ENCODE results near the gene TSPAN9.

Gene TSPAN9

GRCh38 chr12:3152011-3152511 is 74.9 kb downstream of the TSPAN9 start:
- no peaks in the 10 kb centered on the region for H3K4me1 ChIP-seq (ENCODE audit: insufficient read depth, poor library complexity, severe bottlenecking)
- no peak overlapping the region for H3K27ac ChIP-seq (ENCODE audit: poor library complexity, severe bottlenecking)
- no peaks in the 10 kb centered on the region for H3K27me3 ChIP-seq (ENCODE audit: insufficient read depth, poor library complexity, severe bottlenecking)
- no peaks in the 10 kb centered on the region for H3K36me3 ChIP-seq (ENCODE audit: low read depth)
- TF ChIP-seq CTCF (IDR thresholded peaks at IDR 0.05; ENCODE audit: poor library complexity, severe bottlenecking) = no peak
- DNase-seq (ENCODE audit: low spot score) (no peak), ATAC-seq (ENCODE audit: low read depth) (no peak)
- H3K9me3 ChIP-seq (ENCODE audit: severe bottlenecking) = no peaks in the 10 kb centered on the region
- H3K4me3 ChIP-seq (ENCODE audit: severe bottlenecking) = no peak overlapping the region

DNA sequence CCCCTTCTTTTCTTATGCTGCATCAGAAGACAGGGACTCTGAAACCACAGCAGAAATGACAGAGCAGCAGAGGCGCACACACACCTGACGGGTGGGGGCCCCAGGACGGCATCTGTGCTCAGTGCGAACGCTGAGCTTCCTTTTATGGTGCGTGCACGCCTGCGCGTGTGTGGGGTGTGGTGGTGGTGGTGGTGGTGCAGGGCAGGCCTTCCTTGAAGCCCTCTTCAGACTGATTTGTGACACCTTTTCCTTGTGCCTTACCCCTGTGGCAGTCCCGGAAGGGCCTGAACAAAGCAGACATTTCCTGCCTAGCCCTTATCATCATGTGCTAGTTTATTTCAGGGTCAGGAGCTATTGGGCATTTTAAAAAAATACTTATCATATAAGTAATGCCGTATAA is 75.7 kb downstream of the TSPAN9 start:
- Histone ChIP-seq H3K27ac (ENCODE audit: poor library complexity, severe bottlenecking) (no peak overlapping the region), H3K9me3 (ENCODE audit: severe bottlenecking) (no peaks in the 10 kb centered on the region), H3K4me3 (ENCODE audit: severe bottlenecking) (no peak overlapping the region), H3K36me3 (ENCODE audit: low read depth) (no peaks in the 10 kb centered on the region), H3K27me3 (ENCODE audit: insufficient read depth, poor library complexity, severe bottlenecking) (no peaks in the 10 kb centered on the region), H3K4me1 (ENCODE audit: insufficient read depth, poor library complexity, severe bottlenecking) (no peaks in the 10 kb centered on the region)
- ATAC-seq (ENCODE audit: low read depth) = no peak
- DNase-seq (ENCODE audit: low spot score) = no peak
- no peak for TF ChIP-seq CTCF (IDR thresholded peaks at IDR 0.05; ENCODE audit: poor library complexity, severe bottlenecking)

DNA sequence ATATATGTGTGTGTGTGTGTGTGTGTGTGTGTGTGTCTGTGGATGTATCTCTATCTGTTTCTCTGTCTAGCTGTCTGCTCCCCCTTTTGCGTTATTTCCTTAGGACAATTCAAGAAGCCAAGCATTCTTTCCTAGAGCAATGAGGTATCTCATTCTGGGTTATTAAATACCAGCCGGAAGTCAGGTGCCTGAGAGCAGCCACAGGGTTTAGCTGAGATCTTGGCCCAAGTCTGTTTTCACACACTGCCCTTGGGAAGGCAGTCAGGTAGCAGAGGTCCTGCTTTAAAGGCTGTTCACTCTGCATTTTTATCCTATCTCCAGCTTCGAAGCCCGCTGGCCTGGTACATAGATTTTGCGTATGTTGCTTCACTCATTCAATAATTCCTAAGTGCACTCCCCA is 76.8 kb downstream of the TSPAN9 start:
- H3K36me3 ChIP-seq (ENCODE audit: low read depth) = no peaks in the 10 kb centered on the region
- H3K9me3 ChIP-seq (ENCODE audit: severe bottlenecking) = no peaks in the 10 kb centered on the region
- no peak for TF ChIP-seq CTCF (IDR thresholded peaks at IDR 0.05; ENCODE audit: poor library complexity, severe bottlenecking)
- H3K4me1 ChIP-seq (ENCODE audit: insufficient read depth, poor library complexity, severe bottlenecking) = no peaks in the 10 kb centered on the region
- DNase-seq (ENCODE audit: low spot score) (no peak), ATAC-seq (ENCODE audit: low read depth) (no peak)
- no peak overlapping the region for H3K27ac ChIP-seq (ENCODE audit: poor library complexity, severe bottlenecking)
- no peak overlapping the region for H3K4me3 ChIP-seq (ENCODE audit: severe bottlenecking)
- no peaks in the 10 kb centered on the region for H3K27me3 ChIP-seq (ENCODE audit: insufficient read depth, poor library complexity, severe bottlenecking)

GRCh38 chr12:3155702-3156370 is 78.7 kb downstream of the TSPAN9 start:
- no peak for DNase-seq (ENCODE audit: low spot score)
- Histone ChIP-seq H3K27me3 (ENCODE audit: insufficient read depth, poor library complexity, severe bottlenecking) (no peaks in the 10 kb centered on the region), H3K4me3 (ENCODE audit: severe bottlenecking) (no peak overlapping the region), H3K27ac (ENCODE audit: poor library complexity, severe bottlenecking) (no peak overlapping the region), H3K4me1 (ENCODE audit: insufficient read depth, poor library complexity, severe bottlenecking) (peaks cover 3% of the 10 kb centered on the region), H3K36me3 (ENCODE audit: low read depth) (no peaks in the 10 kb centered on the region), H3K9me3 (ENCODE audit: severe bottlenecking) (no peaks in the 10 kb centered on the region)
- ATAC-seq (ENCODE audit: low read depth) = no peak
- no peak for TF ChIP-seq CTCF (IDR thresholded peaks at IDR 0.05; ENCODE audit: poor library complexity, severe bottlenecking)

DNA sequence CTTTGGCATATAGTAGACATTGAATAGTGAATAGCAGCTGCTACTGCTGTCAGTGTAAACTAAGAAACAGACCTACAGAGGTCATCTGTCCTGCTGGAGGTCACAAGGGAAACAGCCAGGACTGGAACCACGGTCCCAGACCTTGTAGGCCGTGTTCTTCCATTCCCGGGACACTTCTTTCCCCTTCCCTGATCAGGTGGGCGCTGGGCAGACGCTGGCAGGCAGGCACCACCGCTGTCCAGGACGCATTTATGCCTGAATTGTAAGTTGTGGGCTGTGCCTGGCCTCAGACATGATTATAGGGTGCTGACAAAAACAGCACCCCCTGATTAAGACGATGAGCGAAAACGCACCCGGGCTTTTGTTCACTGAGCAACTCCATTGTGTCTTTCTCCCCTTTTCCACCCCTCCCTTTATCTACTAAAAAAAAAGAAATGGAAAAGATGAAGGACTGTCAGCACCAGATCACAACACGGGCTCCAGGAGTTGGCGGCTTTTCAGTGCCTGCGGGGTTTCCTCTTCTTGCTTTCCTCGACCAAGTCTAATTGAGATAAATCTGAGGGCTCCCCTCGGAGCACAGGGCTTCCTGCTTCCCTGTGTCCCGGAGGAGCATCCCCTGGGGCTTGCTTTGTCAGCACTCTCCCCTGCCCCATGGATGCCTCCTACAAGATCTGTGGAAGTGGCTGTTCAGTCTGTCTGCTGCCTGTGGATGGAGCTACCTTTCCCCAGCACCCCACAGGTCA is 80.6 kb downstream of the TSPAN9 start:
- Histone ChIP-seq H3K9me3 (ENCODE audit: severe bottlenecking) (peaks cover 2% of the 10 kb centered on the region), H3K4me1 (ENCODE audit: insufficient read depth, poor library complexity, severe bottlenecking) (peaks cover 11% of the 10 kb centered on the region), H3K4me3 (ENCODE audit: severe bottlenecking) (no peak overlapping the region), H3K27ac (ENCODE audit: poor library complexity, severe bottlenecking) (no peak overlapping the region), H3K27me3 (ENCODE audit: insufficient read depth, poor library complexity, severe bottlenecking) (no peaks in the 10 kb centered on the region), H3K36me3 (ENCODE audit: low read depth) (no peaks in the 10 kb centered on the region)
- DNase-seq (ENCODE audit: low spot score) = no peak
- no peak for TF ChIP-seq CTCF (IDR thresholded peaks at IDR 0.05; ENCODE audit: poor library complexity, severe bottlenecking)
- no peak for ATAC-seq (ENCODE audit: low read depth)
